Neural cell (in vitro differentiated cells): ENCODE data around the gene GRIN3B. TPM values are rescaled to one million over a fixed set of nuclear protein-coding genes. Genes with fewer than 3 reads are reported as not detected.
A peak's percentile ranks its signal among the peaks of the same experiment; 100 is the strongest.

Source experiments
- H2AFZ ChIP-seq: fragments of 200-600, 300-800 bp; sonication (generic), shearing (Covaris generic); 2 replicates; pipeline ENCODE4 v1.6.0; 2014; ENCODE audit warnings: low read depth, mild to moderate bottlenecking, antibody characterized with exemption, low read length, moderate library complexity
- H3F3A ChIP-seq: fragments of 200-600 bp; shearing (Covaris generic); 2 replicates; pipeline ENCODE4 v1.6.1; 2016; ENCODE audit warnings: mild to moderate bottlenecking, moderate library complexity, mixed read lengths, antibody characterized with exemption, low read length; ENCODE audit not compliant: insufficient read depth, poor library complexity, severe bottlenecking
- H3K27ac ChIP-seq: fragments of 200-600, 300-800 bp; sonication (generic), shearing (Covaris generic); 2 replicates; pipeline ENCODE4 v1.5.1; 2014; ENCODE audit warnings: mild to moderate bottlenecking, low read length, moderate library complexity
- H3K27me3 ChIP-seq: fragments of 300-800, 200-600 bp; sonication (generic), shearing (Covaris generic); 2 replicates; pipeline ENCODE4 v1.6.0; 2014; ENCODE audit warnings: mild to moderate bottlenecking, low read depth, low read length, moderate library complexity; ENCODE audit not compliant: insufficient read depth
- H3K36me3 ChIP-seq: fragments of 300-800, 200-600 bp; sonication (generic), shearing (Covaris generic); 2 replicates; pipeline ENCODE4 v1.5.1; 2014; ENCODE audit warnings: mild to moderate bottlenecking, antibody characterized with exemption, low read length, moderate library complexity; ENCODE audit not compliant: insufficient read depth
- H3K4me2 ChIP-seq: fragments of 300-800, 200-600 bp; sonication (generic), shearing (Covaris generic); 2 replicates; pipeline ENCODE4 v1.6.0; 2014; ENCODE audit warnings: mild to moderate bottlenecking, low read length
- H3K4me3 ChIP-seq: fragments of 300-800, 200-600 bp; sonication (generic), shearing (Covaris generic); 2 replicates; pipeline ENCODE4 v1.5.1; 2014; ENCODE audit warnings: mild to moderate bottlenecking, low read length, moderate library complexity
- H3K79me2 ChIP-seq: fragments of 200-600 bp; shearing (Covaris generic); replicated peaks from 2 replicates; pipeline ENCODE4 v1.6.0; 2014; ENCODE audit warnings: mild to moderate bottlenecking, low read length, moderate library complexity; ENCODE audit not compliant: insufficient read depth
- H3K9ac ChIP-seq: fragments of 300-800, 200-600 bp; sonication (generic), shearing (Covaris generic); 2 replicates; pipeline ENCODE4 v1.6.1; 2016; ENCODE audit warnings: mild to moderate bottlenecking, low read length, mixed read lengths
- H3K9me2 ChIP-seq: fragments of 200-600 bp; shearing (Covaris generic); 2 replicates; pipeline ENCODE4 v1.6.1; 2016; ENCODE audit warnings: mild to moderate bottlenecking, low read length, mixed read lengths; ENCODE audit not compliant: insufficient read depth
- H3K9me3 ChIP-seq: fragments of 200-600, 300-800 bp; sonication (generic), shearing (Covaris generic); 2 replicates; pipeline ENCODE4 v1.6.1; 2016; ENCODE audit warnings: mild to moderate bottlenecking, mixed run types, low read length, moderate library complexity, mixed read lengths
- H4K20me1 ChIP-seq: fragments of 200-600 bp; shearing (Covaris generic); 2 replicates; pipeline ENCODE4 v1.6.1; 2016; ENCODE audit warnings: mild to moderate bottlenecking, mixed run types; ENCODE audit not compliant: insufficient read depth
- CTCF ChIP-seq: fragments of 450-650 bp; IDR thresholded peaks from 2 replicates; pipeline ENCODE4 v1.5.1; 2014; ENCODE audit warnings: antibody characterized with exemption, mild to moderate bottlenecking, moderate library complexity; ENCODE audit not compliant: poor library complexity, severe bottlenecking
- EP300 ChIP-seq: fragments of 450-650 bp; conservative IDR thresholded peaks from 2 replicates; pipeline ENCODE4 v1.6.1; 2014; ENCODE audit warnings: antibody characterized with exemption, mild to moderate bottlenecking, moderate library complexity; ENCODE audit not compliant: poor library complexity, severe bottlenecking
- EZH2 ChIP-seq: fragments of 200-600, 300-800 bp; shearing (Covaris generic), sonication (generic); IDR thresholded peaks from 2 replicates; pipeline ENCODE4 v1.6.1; 2014; ENCODE audit warnings: antibody characterized with exemption, low read length, borderline replicate concordance, mild to moderate bottlenecking; ENCODE audit not compliant: insufficient read depth, poor library complexity, severe bottlenecking
- MXI1 ChIP-seq: fragments of 450-650 bp; conservative IDR thresholded peaks from 2 replicates; pipeline ENCODE4 v1.6.1; 2014; ENCODE audit warnings: antibody characterized with exemption, mild to moderate bottlenecking; ENCODE audit not compliant: poor library complexity, severe bottlenecking
- POLR2AphosphoS5 ChIP-seq: IDR thresholded peaks from 2 replicates; pipeline ENCODE4 v1.6.1; 2012
- RAD21 ChIP-seq: fragments of 450-650 bp; conservative IDR thresholded peaks from 2 replicates; pipeline ENCODE4 v1.6.1; 2014; ENCODE audit warnings: antibody characterized with exemption, mild to moderate bottlenecking, moderate library complexity
- SMC3 ChIP-seq: fragments of 450-650 bp; conservative IDR thresholded peaks from 2 replicates; pipeline ENCODE4 v1.6.1; 2014; ENCODE audit warnings: antibody characterized with exemption, mild to moderate bottlenecking, moderate library complexity; ENCODE audit not compliant: poor library complexity
- TAF1 ChIP-seq: IDR thresholded peaks from 2 replicates; pipeline ENCODE4 v1.6.1; 2012; ENCODE audit warnings: low read depth
- polyA plus RNA-seq: library from polyadenylated mRNA; depleted of rRNA; stranded (reverse); fragments of >200 nt; gene quantifications from 2 replicates; pipeline ENCODE4 v1.2.3, GENCODE V29; 2014
- TF ChIP-seq, protein P1 (sequence below): IDR thresholded peaks from 2 replicates; pipeline ENCODE4 v1.6.1; 2012; ENCODE audit warnings: borderline replicate concordance

Gene GRIN3B
- polyA plus RNA-seq, 1 donor from 2014 or later: 0.46 TPM

DNA sequence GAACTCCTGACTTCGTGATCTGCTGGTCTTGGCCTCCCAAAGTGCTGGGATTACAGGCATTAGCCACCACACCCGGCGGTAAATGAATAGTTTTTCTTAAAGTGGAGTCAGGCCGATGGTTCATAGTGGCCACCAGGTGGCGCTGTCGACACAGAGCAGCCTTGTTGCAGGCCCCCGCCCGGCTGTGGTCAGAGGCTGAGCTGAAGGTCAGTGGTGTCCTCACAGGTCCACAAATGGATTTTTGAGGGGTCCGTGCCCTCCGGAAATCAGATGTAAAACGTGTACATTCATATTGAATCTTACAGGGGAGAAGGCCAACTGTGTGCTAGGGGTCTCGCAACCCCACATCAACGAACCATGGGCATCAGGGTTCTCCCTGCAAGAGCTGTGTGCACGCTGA is 29.5 kb upstream of the GRIN3B start:
- H3F3A ChIP-seq: no peaks in the 10 kb centered on the region
- H4K20me1 ChIP-seq: no peaks in the 10 kb centered on the region
- H2AFZ ChIP-seq: no peak overlapping the region
- H3K27me3 ChIP-seq: no peaks in the 10 kb centered on the region
- H3K9me3 ChIP-seq: no peaks in the 10 kb centered on the region
- TF ChIP-seq CTCF: peak; percentile 56
- TF ChIP-seq, protein P1, sequence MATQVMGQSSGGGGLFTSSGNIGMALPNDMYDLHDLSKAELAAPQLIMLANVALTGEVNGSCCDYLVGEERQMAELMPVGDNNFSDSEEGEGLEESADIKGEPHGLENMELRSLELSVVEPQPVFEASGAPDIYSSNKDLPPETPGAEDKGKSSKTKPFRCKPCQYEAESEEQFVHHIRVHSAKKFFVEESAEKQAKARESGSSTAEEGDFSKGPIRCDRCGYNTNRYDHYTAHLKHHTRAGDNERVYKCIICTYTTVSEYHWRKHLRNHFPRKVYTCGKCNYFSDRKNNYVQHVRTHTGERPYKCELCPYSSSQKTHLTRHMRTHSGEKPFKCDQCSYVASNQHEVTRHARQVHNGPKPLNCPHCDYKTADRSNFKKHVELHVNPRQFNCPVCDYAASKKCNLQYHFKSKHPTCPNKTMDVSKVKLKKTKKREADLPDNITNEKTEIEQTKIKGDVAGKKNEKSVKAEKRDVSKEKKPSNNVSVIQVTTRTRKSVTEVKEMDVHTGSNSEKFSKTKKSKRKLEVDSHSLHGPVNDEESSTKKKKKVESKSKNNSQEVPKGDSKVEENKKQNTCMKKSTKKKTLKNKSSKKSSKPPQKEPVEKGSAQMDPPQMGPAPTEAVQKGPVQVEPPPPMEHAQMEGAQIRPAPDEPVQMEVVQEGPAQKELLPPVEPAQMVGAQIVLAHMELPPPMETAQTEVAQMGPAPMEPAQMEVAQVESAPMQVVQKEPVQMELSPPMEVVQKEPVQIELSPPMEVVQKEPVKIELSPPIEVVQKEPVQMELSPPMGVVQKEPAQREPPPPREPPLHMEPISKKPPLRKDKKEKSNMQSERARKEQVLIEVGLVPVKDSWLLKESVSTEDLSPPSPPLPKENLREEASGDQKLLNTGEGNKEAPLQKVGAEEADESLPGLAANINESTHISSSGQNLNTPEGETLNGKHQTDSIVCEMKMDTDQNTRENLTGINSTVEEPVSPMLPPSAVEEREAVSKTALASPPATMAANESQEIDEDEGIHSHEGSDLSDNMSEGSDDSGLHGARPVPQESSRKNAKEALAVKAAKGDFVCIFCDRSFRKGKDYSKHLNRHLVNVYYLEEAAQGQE: no peak
- H3K4me2 ChIP-seq: no peak overlapping the region
- no peak overlapping the region for H3K4me3 ChIP-seq
- peaks cover 17% of the 10 kb centered on the region for H3K36me3 ChIP-seq
- H3K79me2 ChIP-seq: no peaks in the 10 kb centered on the region
- no peaks in the 10 kb centered on the region for H3K9me2 ChIP-seq
- no peak overlapping the region for H3K9ac ChIP-seq
- no peak overlapping the region for H3K27ac ChIP-seq

GRCh38 chr19:971795-972194 is 28.4 kb upstream of the GRIN3B start:
- Histone ChIP-seq H3K9me3 (no peaks in the 10 kb centered on the region), H3K79me2 (no peaks in the 10 kb centered on the region), H3K9ac (no peak overlapping the region), H3K27ac (no peak overlapping the region), H3F3A (no peaks in the 10 kb centered on the region), H3K36me3 (peaks cover 12% of the 10 kb centered on the region), H3K27me3 (no peaks in the 10 kb centered on the region), H3K4me3 (no peak overlapping the region), H4K20me1 (no peaks in the 10 kb centered on the region), H3K9me2 (no peaks in the 10 kb centered on the region), H3K4me2 (no peak overlapping the region), H2AFZ (no peak overlapping the region)
- TF ChIP-seq MXI1 (no peak), TAF1 (no peak), POLR2AphosphoS5 (no peak), SMC3 (no peak), EP300 (no peak), EZH2 (no peak), CTCF (no peak), RAD21 (no peak)
- TF ChIP-seq, protein P1: no peak
